Measurements from ENCODE around the gene CIAO2B.

The CIAO2B gene

DNA sequence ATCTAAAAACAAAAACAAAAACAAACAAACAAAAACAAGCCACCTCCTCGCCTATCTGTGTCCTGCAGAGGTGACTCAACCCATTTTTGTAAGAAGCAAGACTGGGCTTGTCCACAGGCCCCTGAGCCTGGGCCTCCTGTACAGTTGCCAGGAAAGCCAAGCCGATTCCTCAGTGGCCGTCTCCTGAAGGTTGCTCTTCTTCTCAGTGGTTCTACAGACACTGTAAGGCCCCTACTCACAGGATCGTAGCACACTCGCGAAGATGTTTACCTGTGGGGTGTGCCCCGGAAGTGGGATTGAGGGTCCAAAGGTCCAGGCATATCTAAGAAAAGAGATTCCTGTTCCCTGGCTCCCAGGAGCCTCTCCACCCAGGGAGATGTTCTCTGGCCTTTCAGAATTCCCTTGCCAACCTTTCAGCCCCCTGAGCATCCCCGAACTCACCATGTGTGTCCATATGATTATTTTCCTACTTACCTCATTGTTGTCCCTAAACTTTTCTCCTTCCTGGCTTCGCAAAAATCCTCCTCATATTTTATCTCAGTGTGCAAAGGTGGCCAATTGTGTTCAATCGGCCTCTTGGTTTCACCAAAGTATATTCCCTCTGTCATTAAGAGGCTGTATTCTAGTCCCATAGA, 19.4 kb upstream of the CIAO2B start:
- no peak overlapping the region for H3K4me3 ChIP-seq (ENCODE audit: low read depth, low read length)
- TF ChIP-seq, protein P1, sequence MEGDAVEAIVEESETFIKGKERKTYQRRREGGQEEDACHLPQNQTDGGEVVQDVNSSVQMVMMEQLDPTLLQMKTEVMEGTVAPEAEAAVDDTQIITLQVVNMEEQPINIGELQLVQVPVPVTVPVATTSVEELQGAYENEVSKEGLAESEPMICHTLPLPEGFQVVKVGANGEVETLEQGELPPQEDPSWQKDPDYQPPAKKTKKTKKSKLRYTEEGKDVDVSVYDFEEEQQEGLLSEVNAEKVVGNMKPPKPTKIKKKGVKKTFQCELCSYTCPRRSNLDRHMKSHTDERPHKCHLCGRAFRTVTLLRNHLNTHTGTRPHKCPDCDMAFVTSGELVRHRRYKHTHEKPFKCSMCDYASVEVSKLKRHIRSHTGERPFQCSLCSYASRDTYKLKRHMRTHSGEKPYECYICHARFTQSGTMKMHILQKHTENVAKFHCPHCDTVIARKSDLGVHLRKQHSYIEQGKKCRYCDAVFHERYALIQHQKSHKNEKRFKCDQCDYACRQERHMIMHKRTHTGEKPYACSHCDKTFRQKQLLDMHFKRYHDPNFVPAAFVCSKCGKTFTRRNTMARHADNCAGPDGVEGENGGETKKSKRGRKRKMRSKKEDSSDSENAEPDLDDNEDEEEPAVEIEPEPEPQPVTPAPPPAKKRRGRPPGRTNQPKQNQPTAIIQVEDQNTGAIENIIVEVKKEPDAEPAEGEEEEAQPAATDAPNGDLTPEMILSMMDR (IDR thresholded peaks at IDR 0.05; ENCODE audit: borderline replicate concordance, insufficient read depth, low read depth, low read length) = no peak

DNA sequence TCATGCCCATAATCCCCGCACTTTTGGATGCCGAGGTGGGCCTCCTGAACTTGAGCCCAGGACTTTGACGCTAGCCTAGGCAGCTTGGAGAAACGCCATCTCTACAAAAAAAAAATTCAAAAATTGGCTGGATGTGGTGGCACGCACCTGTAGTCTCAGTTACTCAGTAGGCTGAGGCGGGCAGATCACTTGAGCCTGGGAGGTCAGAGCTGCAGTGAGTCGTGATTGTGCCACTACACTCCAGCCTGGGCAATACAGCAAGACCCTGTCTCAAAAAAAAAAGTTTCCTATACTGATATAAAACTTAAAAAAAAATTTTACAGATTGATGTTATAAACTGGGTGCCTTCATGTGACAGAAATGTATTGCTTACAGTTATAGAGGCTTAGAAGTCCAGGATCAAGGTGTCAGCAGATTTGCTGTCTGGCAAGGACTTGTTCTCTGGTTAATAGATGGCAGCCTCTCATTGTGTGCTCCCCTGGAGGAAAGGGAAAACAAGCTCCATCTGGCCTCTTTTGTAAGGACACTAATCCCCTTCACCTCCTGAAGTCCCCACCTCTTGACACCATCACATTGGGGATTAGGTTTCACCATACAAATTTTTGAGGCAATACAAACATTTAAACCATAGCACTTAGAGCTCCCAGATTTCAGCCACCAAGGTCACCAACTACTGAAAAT, 18.4 kb upstream of the CIAO2B start:
- TF ChIP-seq, protein P1 (IDR thresholded peaks at IDR 0.05; ENCODE audit: borderline replicate concordance, insufficient read depth, low read depth, low read length) = no peak
- no peak overlapping the region for H3K4me3 ChIP-seq (ENCODE audit: low read depth, low read length)

DNA sequence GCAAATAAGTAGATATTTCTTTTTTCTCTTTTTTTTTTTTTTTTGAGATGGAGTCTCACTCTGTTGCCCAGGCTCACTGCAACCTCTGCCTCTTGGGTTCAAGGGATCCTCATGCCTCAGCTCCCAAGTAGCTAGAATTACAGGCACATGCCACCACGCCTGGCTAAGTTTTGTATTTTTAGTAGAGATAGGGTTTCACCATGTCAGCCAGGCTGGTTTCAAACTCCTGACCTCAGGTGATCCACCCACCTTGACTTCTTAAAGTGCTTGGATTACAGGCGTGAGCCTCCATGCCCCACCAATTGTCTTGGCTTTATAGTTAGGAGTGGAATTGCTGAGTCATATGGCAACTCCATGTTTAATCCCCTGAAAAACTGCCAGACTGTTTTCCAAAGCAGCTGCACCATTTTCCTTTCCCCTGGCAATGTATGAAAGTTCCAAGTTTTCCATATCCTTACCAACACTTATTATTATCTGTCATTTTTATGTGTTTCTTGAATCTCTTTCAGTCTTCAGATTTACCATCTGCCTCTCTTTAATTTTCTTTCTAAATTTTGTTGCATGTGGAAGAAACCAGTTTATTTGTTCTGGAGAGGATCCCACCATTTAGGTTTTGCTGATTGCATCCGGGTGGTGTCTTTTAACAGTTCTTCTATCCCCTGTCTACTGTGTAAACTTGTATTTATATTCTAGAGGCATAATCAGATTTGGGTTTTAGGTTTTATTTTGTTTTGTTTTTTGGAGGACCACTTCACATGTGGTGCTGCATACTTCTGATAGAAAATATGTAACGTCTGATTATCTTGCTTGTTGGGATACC, 17.0 kb upstream of the CIAO2B start:
- TF ChIP-seq, protein P1 (IDR thresholded peaks at IDR 0.05; ENCODE audit: borderline replicate concordance, insufficient read depth, low read depth, low read length) = no peak
- H3K4me3 ChIP-seq (ENCODE audit: low read depth, low read length) = no peak overlapping the region

DNA sequence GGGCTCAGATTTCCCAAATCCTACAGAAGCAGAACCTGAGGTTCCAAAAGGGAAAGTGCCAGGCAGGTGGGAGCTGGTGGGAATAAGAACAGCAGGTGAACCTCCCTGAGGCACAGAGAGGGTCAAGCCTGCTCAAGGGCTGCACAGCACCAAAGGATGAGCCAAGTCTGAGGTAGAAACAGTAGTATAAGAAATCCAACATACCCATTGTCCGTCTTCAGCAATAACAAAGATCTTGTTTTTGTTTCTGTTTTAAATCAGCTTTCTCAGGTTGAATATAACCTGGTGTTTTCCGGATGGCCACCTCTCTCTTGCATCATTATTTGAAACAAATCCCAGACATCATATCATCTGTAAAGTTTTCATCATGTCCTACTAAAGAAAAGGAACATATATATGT, 16.2 kb upstream of the CIAO2B start:
- no peak overlapping the region for H3K4me3 ChIP-seq (ENCODE audit: low read depth, low read length)

DNA sequence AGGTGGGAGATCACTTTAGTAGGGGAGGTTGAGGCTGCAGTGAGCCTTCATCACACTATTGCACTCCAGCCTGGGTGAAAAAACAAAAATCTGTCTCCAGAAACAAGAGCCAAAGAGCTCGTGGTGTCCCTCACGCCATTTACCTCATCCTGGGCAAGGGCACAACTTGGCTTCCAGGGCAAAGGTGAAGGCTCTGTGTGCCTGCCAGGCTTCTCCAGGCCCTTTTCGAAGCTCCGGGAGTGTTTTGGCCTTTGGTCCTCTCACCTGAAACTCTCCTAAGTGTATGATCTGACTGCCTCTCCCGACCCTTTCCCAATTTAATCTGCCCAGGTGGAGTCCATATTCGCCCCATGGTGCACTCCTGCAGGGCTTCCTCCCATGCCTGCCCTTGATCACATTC, 15.3 kb upstream of the CIAO2B start:
- TF ChIP-seq, protein P1 (IDR thresholded peaks at IDR 0.05; ENCODE audit: borderline replicate concordance, insufficient read depth, low read depth, low read length) = no peak
- H3K4me3 ChIP-seq (ENCODE audit: low read depth, low read length) = no peak overlapping the region

More for the DNA sequence above, 16.2 kb upstream of the CIAO2B start:
- TF ChIP-seq, protein P1 (IDR thresholded peaks at IDR 0.05; ENCODE audit: borderline replicate concordance, insufficient read depth, low read depth, low read length) = no peak

DNA sequence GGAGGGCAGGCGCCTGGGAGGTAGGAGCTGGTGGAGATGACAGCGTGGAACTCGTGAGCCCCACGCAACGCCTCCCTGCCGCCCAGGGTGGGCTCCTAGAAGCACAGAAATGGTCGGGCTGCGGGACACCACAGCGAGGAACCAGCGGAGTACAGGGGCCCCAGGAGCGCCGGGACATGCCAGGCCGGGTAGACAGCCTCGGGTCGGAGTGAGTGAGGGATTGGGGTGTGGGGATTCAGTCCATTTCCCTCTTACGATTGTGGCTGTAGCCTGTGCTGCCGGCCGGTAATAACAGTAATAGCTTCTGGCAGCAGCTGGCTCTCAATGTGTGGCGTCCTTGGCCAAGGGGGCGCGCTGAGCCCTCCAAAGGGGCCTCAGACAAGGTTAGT, 14.6 kb upstream of the CIAO2B start:
- H3K4me3 ChIP-seq (ENCODE audit: low read depth, low read length) = no peak overlapping the region
- TF ChIP-seq, protein P1 (IDR thresholded peaks at IDR 0.05; ENCODE audit: borderline replicate concordance, insufficient read depth, low read depth, low read length) = no peak

Measured in GM12875 (cell line).